ENCODE results near the gene SLC35B2. TPM values are rescaled to one million over a fixed set of nuclear protein-coding genes. Genes with fewer than 3 reads are reported as not detected.

SLC35B2 gene
- total and polyA plus RNA-seq, 2 experiments from 2014 or later = 14.0 to 30.9 TPM

DNA sequence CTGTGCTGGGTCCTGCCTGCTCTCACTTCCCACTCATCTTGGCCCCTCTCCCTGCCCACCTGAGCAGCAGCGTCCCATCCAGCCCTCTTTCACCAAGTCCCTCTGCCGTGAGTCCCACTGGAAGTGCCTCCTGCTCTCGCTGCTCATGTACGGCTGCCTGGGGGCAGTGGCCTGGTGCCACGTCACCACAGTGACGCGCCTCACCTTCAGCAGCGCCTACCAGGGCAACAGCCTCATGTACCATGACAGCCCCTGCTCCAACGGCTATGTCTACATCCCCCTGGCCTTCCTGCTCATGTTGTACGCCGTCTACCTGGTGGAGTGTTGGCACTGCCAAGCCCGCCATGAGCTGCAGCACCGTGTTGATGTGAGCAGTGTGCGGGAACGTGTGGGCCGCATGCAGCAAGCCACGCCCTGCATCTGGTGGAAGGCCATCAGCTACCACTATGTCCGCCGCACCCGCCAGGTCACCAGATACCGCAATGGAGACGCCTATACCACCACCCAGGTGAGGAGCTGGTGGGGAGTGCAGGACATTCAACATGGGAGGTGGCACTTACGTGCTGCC lies 15.8 kb upstream of the SLC35B2 start:
- no peak for TF ChIP-seq EZH2 (IDR thresholded peaks at IDR 0.05; ENCODE audit: low read depth, unreplicated experiment)
- no peak for TF ChIP-seq POLR2AphosphoS5 (IDR thresholded peaks at IDR 0.05; ENCODE audit: low read depth)
- TF ChIP-seq, protein P1, sequence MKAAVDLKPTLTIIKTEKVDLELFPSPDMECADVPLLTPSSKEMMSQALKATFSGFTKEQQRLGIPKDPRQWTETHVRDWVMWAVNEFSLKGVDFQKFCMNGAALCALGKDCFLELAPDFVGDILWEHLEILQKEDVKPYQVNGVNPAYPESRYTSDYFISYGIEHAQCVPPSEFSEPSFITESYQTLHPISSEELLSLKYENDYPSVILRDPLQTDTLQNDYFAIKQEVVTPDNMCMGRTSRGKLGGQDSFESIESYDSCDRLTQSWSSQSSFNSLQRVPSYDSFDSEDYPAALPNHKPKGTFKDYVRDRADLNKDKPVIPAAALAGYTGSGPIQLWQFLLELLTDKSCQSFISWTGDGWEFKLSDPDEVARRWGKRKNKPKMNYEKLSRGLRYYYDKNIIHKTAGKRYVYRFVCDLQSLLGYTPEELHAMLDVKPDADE (IDR thresholded peaks at IDR 0.05) = no peak
- TF ChIP-seq, protein P2, sequence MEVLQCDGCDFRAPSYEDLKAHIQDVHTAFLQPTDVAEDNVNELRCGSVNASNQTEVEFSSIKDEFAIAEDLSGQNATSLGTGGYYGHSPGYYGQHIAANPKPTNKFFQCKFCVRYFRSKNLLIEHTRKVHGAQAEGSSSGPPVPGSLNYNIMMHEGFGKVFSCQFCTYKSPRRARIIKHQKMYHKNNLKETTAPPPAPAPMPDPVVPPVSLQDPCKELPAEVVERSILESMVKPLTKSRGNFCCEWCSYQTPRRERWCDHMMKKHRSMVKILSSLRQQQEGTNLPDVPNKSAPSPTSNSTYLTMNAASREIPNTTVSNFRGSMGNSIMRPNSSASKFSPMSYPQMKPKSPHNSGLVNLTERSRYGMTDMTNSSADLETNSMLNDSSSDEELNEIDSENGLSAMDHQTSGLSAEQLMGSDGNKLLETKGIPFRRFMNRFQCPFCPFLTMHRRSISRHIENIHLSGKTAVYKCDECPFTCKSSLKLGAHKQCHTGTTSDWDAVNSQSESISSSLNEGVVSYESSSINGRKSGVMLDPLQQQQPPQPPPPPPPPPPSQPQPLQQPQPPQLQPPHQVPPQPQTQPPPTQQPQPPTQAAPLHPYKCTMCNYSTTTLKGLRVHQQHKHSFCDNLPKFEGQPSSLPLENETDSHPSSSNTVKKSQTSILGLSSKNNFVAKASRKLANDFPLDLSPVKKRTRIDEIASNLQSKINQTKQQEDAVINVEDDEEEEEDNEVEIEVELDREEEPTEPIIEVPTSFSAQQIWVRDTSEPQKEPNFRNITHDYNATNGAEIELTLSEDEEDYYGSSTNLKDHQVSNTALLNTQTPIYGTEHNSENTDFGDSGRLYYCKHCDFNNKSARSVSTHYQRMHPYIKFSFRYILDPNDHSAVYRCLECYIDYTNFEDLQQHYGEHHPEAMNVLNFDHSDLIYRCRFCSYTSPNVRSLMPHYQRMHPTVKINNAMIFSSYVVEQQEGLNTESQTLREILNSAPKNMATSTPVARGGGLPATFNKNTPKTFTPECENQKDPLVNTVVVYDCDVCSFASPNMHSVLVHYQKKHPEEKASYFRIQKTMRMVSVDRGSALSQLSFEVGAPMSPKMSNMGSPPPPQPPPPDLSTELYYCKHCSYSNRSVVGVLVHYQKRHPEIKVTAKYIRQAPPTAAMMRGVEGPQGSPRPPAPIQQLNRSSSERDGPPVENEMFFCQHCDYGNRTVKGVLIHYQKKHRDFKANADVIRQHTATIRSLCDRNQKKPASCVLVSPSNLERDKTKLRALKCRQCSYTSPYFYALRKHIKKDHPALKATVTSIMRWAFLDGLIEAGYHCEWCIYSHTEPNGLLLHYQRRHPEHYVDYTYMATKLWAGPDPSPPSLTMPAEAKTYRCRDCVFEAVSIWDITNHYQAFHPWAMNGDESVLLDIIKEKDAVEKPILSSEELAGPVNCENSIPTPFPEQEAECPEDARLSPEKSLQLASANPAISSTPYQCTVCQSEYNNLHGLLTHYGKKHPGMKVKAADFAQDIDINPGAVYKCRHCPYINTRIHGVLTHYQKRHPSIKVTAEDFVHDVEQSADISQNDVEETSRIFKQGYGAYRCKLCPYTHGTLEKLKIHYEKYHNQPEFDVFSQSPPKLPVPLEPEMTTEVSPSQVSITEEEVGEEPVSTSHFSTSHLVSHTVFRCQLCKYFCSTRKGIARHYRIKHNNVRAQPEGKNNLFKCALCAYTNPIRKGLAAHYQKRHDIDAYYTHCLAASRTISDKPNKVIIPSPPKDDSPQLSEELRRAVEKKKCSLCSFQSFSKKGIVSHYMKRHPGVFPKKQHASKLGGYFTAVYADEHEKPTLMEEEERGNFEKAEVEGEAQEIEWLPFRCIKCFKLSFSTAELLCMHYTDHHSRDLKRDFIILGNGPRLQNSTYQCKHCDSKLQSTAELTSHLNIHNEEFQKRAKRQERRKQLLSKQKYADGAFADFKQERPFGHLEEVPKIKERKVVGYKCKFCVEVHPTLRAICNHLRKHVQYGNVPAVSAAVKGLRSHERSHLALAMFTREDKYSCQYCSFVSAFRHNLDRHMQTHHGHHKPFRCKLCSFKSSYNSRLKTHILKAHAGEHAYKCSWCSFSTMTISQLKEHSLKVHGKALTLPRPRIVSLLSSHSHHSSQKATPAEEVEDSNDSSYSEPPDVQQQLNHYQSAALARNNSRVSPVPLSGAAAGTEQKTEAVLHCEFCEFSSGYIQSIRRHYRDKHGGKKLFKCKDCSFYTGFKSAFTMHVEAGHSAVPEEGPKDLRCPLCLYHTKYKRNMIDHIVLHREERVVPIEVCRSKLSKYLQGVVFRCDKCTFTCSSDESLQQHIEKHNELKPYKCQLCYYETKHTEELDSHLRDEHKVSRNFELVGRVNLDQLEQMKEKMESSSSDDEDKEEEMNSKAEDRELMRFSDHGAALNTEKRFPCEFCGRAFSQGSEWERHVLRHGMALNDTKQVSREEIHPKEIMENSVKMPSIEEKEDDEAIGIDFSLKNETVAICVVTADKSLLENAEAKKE (CRISPR knock-in tag; IDR thresholded peaks at IDR 0.05) = no peak
- TF ChIP-seq CREB1 (CRISPR knock-in tag; IDR thresholded peaks at IDR 0.05; ENCODE audit: low read depth) = no peak
- no peak for TF ChIP-seq NANOG (IDR thresholded peaks at IDR 0.05; ENCODE audit: borderline replicate concordance)
- TF ChIP-seq ZNF331 (CRISPR knock-in tag; IDR thresholded peaks at IDR 0.05; ENCODE audit: low read depth) = no peak
- TF ChIP-seq, protein P3, sequence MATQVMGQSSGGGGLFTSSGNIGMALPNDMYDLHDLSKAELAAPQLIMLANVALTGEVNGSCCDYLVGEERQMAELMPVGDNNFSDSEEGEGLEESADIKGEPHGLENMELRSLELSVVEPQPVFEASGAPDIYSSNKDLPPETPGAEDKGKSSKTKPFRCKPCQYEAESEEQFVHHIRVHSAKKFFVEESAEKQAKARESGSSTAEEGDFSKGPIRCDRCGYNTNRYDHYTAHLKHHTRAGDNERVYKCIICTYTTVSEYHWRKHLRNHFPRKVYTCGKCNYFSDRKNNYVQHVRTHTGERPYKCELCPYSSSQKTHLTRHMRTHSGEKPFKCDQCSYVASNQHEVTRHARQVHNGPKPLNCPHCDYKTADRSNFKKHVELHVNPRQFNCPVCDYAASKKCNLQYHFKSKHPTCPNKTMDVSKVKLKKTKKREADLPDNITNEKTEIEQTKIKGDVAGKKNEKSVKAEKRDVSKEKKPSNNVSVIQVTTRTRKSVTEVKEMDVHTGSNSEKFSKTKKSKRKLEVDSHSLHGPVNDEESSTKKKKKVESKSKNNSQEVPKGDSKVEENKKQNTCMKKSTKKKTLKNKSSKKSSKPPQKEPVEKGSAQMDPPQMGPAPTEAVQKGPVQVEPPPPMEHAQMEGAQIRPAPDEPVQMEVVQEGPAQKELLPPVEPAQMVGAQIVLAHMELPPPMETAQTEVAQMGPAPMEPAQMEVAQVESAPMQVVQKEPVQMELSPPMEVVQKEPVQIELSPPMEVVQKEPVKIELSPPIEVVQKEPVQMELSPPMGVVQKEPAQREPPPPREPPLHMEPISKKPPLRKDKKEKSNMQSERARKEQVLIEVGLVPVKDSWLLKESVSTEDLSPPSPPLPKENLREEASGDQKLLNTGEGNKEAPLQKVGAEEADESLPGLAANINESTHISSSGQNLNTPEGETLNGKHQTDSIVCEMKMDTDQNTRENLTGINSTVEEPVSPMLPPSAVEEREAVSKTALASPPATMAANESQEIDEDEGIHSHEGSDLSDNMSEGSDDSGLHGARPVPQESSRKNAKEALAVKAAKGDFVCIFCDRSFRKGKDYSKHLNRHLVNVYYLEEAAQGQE (IDR thresholded peaks at IDR 0.05; ENCODE audit: unreplicated experiment) = no peak
- no peak for TF ChIP-seq STAT1 (IDR thresholded peaks at IDR 0.05; ENCODE audit: unreplicated experiment)
- no peak for TF ChIP-seq ZNF114 (CRISPR knock-in tag; IDR thresholded peaks at IDR 0.05)
- TF ChIP-seq JUNB (IDR thresholded peaks at IDR 0.05; ENCODE audit: unreplicated experiment) = no peak
- TF ChIP-seq, protein P4, sequence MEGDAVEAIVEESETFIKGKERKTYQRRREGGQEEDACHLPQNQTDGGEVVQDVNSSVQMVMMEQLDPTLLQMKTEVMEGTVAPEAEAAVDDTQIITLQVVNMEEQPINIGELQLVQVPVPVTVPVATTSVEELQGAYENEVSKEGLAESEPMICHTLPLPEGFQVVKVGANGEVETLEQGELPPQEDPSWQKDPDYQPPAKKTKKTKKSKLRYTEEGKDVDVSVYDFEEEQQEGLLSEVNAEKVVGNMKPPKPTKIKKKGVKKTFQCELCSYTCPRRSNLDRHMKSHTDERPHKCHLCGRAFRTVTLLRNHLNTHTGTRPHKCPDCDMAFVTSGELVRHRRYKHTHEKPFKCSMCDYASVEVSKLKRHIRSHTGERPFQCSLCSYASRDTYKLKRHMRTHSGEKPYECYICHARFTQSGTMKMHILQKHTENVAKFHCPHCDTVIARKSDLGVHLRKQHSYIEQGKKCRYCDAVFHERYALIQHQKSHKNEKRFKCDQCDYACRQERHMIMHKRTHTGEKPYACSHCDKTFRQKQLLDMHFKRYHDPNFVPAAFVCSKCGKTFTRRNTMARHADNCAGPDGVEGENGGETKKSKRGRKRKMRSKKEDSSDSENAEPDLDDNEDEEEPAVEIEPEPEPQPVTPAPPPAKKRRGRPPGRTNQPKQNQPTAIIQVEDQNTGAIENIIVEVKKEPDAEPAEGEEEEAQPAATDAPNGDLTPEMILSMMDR (conservative IDR thresholded peaks at IDR 0.05; ENCODE audit: low read depth in 2 of 2) = no peak
- TF ChIP-seq EZH2phosphoT487 (IDR thresholded peaks at IDR 0.05; ENCODE audit: unreplicated experiment) = no peak
- 0 out of 2 replicates have a peak, but pooled peaks cover 22% of the 10 kb centered on the region for H3F3A ChIP-seq (replicated peaks; ENCODE audit: low read depth)
- peaks cover 43% of the 10 kb centered on the region for H3K27me3 Mint-ChIP-seq (ENCODE audit: insufficient read depth, low read depth, poor library complexity)

More for the DNA sequence above, 15.8 kb upstream of the SLC35B2 start:
- H3K27ac ChIP-seq (ENCODE audit: low read depth) = no peak overlapping the region
- Mint-ChIP-seq H3K4me3 (no peak overlapping the region; the same call in 2 of the 3 replicates), H3K27ac (no peak overlapping the region), H3K4me1 (peaks cover 37% of the 10 kb centered on the region), H3K36me3 (ENCODE audit: low read depth) (peaks cover 6% of the 10 kb centered on the region; the same call in 2 of the 3 replicates), H3K9me3 (no peaks in the 10 kb centered on the region)
- peaks cover 48% of the 10 kb centered on the region for H3K27me3 ChIP-seq (ENCODE audit: insufficient read depth)
- H4K20me1 ChIP-seq (replicated peaks; ENCODE audit: insufficient read depth) = no peaks in the 10 kb centered on the region
- no peaks in the 10 kb centered on the region for H3K79me2 ChIP-seq (replicated peaks; ENCODE audit: insufficient read depth)
- peaks cover 14% of the 10 kb centered on the region for H3K4me1 ChIP-seq (ENCODE audit: insufficient read depth)
- no peak overlapping the region for H3K4me2 ChIP-seq
- H3K36me3 ChIP-seq (ENCODE audit: insufficient read depth) = no peaks in the 10 kb centered on the region
- no peaks in the 10 kb centered on the region for H3K9me2 ChIP-seq (ENCODE audit: insufficient read depth)
- H3K4me3 ChIP-seq = no peak overlapping the region
- H2AFZ ChIP-seq = no peak overlapping the region
- DNase-seq (ENCODE audit: low spot score) (no peak), ATAC-seq (no peak)

All from GM23338 (cell line).